ENCODE data around the gene PAK6. TPM values are rescaled to one million over a fixed set of nuclear protein-coding genes. Genes with fewer than 3 reads are reported as not detected.

Gene PAK6
- polyA plus RNA-seq, 3 donors = 0.03 TPM; not detected in 2

- peaks cover 21 to 32% of the 10 kb centered on the region in 2 donors for H3K27me3 ChIP-seq (ENCODE audit: control insufficient read depth in 2 of 2, insufficient read depth in 2 of 2, low read length in 2 of 2)
Observed at GRCh38 chr15:40253167-40253790, 14.4 kb downstream of the PAK6 start.

DNA sequence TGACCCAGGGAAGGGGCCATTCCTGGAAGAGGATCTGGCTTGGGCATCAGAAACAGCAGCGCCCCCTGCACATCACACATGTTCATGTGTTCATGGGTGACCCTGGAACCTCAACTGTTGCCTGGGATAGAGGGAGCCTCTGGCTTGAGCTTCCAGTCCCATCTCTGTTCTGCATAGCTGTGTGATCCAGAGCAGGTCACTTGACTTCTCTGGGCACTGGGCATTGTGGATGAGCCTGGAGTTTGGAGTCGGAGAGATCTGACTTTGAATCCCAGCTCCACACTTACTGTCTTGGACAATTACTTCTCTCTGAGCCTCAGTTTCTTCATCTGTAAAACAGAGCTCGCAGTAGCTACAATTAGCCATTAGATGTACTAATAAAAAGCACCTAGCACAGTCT is 15.6 kb downstream of the PAK6 start:
- peaks cover 21 to 32% of the 10 kb centered on the region in 2 donors for H3K27me3 ChIP-seq (ENCODE audit: control insufficient read depth in 2 of 2, insufficient read depth in 2 of 2, low read length in 2 of 2)

More at GRCh38 chr15:40253167-40253790, 14.4 kb downstream of the PAK6 start:
- TF ChIP-seq CTCF (IDR thresholded peaks at IDR 0.05) = no peak
- Histone ChIP-seq H3K4me3 (replicated peaks in 1 of 3; ENCODE audit: low read depth in 2 of 3, low read length in 3 of 3) (peak overlapping the region; percentile 22 to 74 (median 31)), H3K27ac (ENCODE audit: low read depth in 1 of 2, low read length in 2 of 2) (no peak overlapping the region), H3K4me1 (ENCODE audit: control insufficient read depth in 1 of 2, insufficient read depth in 2 of 2, low read length in 2 of 2) (peaks cover 10 to 15% of the 10 kb centered on the region in 2 donors), H3K36me3 (replicated peaks in 1 of 2; ENCODE audit: control insufficient read depth in 1 of 2, insufficient read depth in 2 of 2, low read length in 2 of 2) (no peaks in the 10 kb centered on the region), H3K9ac (ENCODE audit: insufficient read depth, low read length, poor library complexity, severe bottlenecking) (peak overlapping the region; percentile 53), H4K20me1 (ENCODE audit: insufficient read depth, low read length) (no peaks in the 10 kb centered on the region), H3K4me2 (replicated peaks; ENCODE audit: extremely low read depth, low read length, poor library complexity, severe bottlenecking) (peak overlapping the region; percentile 84), H2AFZ (ENCODE audit: insufficient read depth, low read depth, low read length, poor library complexity, severe bottlenecking) (peak overlapping the region; percentile 82), H3K79me2 (ENCODE audit: insufficient read depth, low read length) (no peaks in the 10 kb centered on the region), H3K9me3 (replicated peaks in 1 of 2; ENCODE audit: control insufficient read depth in 1 of 2, insufficient read depth in 1 of 2, low read length in 2 of 2) (peaks cover 0 to 6% of the 10 kb centered on the region in 2 donors)
- DNase-seq = no peak
- H3K36me3 Mint-ChIP-seq = peaks cover 4 to 6% of the 10 kb centered on the region in 2 donors
- H3K27me3 Mint-ChIP-seq (ENCODE audit: low read depth in 3 of 3) = peaks cover 37 to 54% (median 41%) of the 10 kb centered on the region in 3 donors
- intact Hi-C loops (cut with micrococcal nuclease) = no loop called here
- WGBS (ENCODE audit: insufficient coverage) = 22% methylated on average over 19 of the region's 28 CpGs
- H3K9me3 Mint-ChIP-seq = peaks cover 0 to 5% (median 3%) of the 10 kb centered on the region in 7 donors
- peak overlapping the region in 1 of 7 donors; percentile 45 for H3K27ac Mint-ChIP-seq
- peak overlapping the region; percentile 74 to 91 for H3K4me3 Mint-ChIP-seq
- peaks cover 8% of the 10 kb centered on the region for H3K4me1 Mint-ChIP-seq

More for the DNA sequence above, 15.6 kb downstream of the PAK6 start:
- no peak for TF ChIP-seq CTCF (IDR thresholded peaks at IDR 0.05)
- no peaks in the 10 kb centered on the region for H3K36me3 ChIP-seq (replicated peaks in 1 of 2; ENCODE audit: control insufficient read depth in 1 of 2, insufficient read depth in 2 of 2, low read length in 2 of 2)
- Mint-ChIP-seq H3K4me1 (peaks cover 8% of the 10 kb centered on the region), H3K27me3 (ENCODE audit: low read depth in 3 of 3) (peaks cover 37 to 53% (median 40%) of the 10 kb centered on the region in 3 donors), H3K9me3 (peaks cover 0 to 5% (median 3%) of the 10 kb centered on the region in 7 donors), H3K36me3 (peaks cover 4 to 6% of the 10 kb centered on the region in 2 donors), H3K27ac (no peak overlapping the region), H3K4me3 (no peak overlapping the region)
- WGBS (ENCODE audit: insufficient coverage) = no CpG with 5 or more reads among the region's 3 CpGs
- DNase-seq = no peak
- no peaks in the 10 kb centered on the region for H3K79me2 ChIP-seq (ENCODE audit: insufficient read depth, low read length)
- H2AFZ ChIP-seq (ENCODE audit: insufficient read depth, low read depth, low read length, poor library complexity, severe bottlenecking) = no peak overlapping the region
- no peak overlapping the region for H3K4me2 ChIP-seq (replicated peaks; ENCODE audit: extremely low read depth, low read length, poor library complexity, severe bottlenecking)
- no peak overlapping the region for H3K9ac ChIP-seq (ENCODE audit: insufficient read depth, low read length, poor library complexity, severe bottlenecking)
- intact Hi-C loops (cut with micrococcal nuclease) = no loop called here
- H3K4me1 ChIP-seq (ENCODE audit: control insufficient read depth in 1 of 2, insufficient read depth in 2 of 2, low read length in 2 of 2) = peaks cover 10 to 15% of the 10 kb centered on the region in 2 donors
- no peaks in the 10 kb centered on the region for H4K20me1 ChIP-seq (ENCODE audit: insufficient read depth, low read length)
- H3K9me3 ChIP-seq (replicated peaks in 1 of 2; ENCODE audit: control insufficient read depth in 1 of 2, insufficient read depth in 1 of 2, low read length in 2 of 2) = peaks cover 0 to 6% of the 10 kb centered on the region in 2 donors
- H3K27ac ChIP-seq (ENCODE audit: low read depth in 1 of 2, low read length in 2 of 2) = no peak overlapping the region
- H3K4me3 ChIP-seq (replicated peaks in 1 of 3; ENCODE audit: low read depth in 2 of 3, low read length in 3 of 3) = no peak overlapping the region
